Karpas-422 (cell line): ENCODE results near the gene ZNF892. TPM values are rescaled to one million over a fixed set of nuclear protein-coding genes. Genes with fewer than 3 reads are reported as not detected.
"Not testable (repeated sequence)": the region's sequence is repeated elsewhere in the genome, so short reads cannot be mapped to it uniquely, and the experiment has no call there.

Experiments used
- DNase-seq: peaks from one replicate; pipeline ENCODE4 v3.0.0-alpha.2; 2015
- H2AFZ ChIP-seq: fragments of 200-600 bp; sonication (generic); 2 replicates; pipeline ENCODE4 v1.6.1; 2014; ENCODE audit warnings: antibody characterized with exemption, low read length, mixed read lengths
- H3K27ac ChIP-seq: fragments of 200-600 bp; sonication (generic); 2 replicates; pipeline ENCODE4 v1.5.1; 2014; ENCODE audit warnings: mild to moderate bottlenecking, low read length, moderate library complexity
- H3K27me3 ChIP-seq: fragments of 200-600 bp; sonication (generic); 2 replicates; pipeline ENCODE4 v1.6.1; 2014; ENCODE audit warnings: low read length, mixed read lengths
- H3K36me3 ChIP-seq: fragments of 200-600 bp; sonication (generic); 2 replicates; pipeline ENCODE4 v1.6.1; 2014; ENCODE audit warnings: low read length, mixed read lengths; ENCODE audit not compliant: insufficient read depth
- H3K4me1 ChIP-seq: fragments of 200-600 bp; sonication (generic); 2 replicates; pipeline ENCODE4 v1.6.1; 2014; ENCODE audit warnings: mild to moderate bottlenecking, low read length, mixed read lengths
- H3K4me2 ChIP-seq: fragments of 200-600 bp; sonication (generic); 2 replicates; pipeline ENCODE4 v1.6.1; 2014; ENCODE audit warnings: low read length, low read depth, mild to moderate bottlenecking; ENCODE audit not compliant: poor library complexity, severe bottlenecking
- H3K4me3 ChIP-seq: fragments of 200-600 bp; sonication (generic); 2 replicates; pipeline ENCODE4 v1.5.1; 2014; ENCODE audit warnings: mild to moderate bottlenecking, antibody characterized with exemption, low read length, mixed read lengths
- H3K79me2 ChIP-seq: fragments of 200-600 bp; sonication (generic); 2 replicates; pipeline ENCODE4 v1.6.1; 2014; ENCODE audit warnings: mild to moderate bottlenecking, low read length, mixed read lengths
- H3K9ac ChIP-seq: fragments of 200-600 bp; sonication (generic); 2 replicates; pipeline ENCODE4 v1.6.0; 2014; ENCODE audit warnings: low read length
- H3K9me2 ChIP-seq: fragments of 200-600 bp; sonication (generic), shearing (Covaris generic); replicated peaks from 2 replicates; pipeline ENCODE4 v1.6.0; 2014; ENCODE audit warnings: mild to moderate bottlenecking, low read length, moderate library complexity; ENCODE audit not compliant: insufficient read depth
- H3K9me3 ChIP-seq: fragments of 300-700, 200-600 bp; sonication (generic); 2 replicates; pipeline ENCODE4 v1.6.1; 2014; ENCODE audit warnings: low read length, mixed read lengths
- H4K20me1 ChIP-seq: fragments of 200-600 bp; sonication (generic); 2 replicates; pipeline ENCODE4 v1.6.1; 2014; ENCODE audit warnings: mild to moderate bottlenecking, antibody characterized with exemption, low read length, low read depth; ENCODE audit not compliant: insufficient read depth
- total RNA-seq: library from RNA; depleted of rRNA; stranded (reverse); fragments of >200 nt; shearing (Covaris generic); gene quantifications from 2 replicates; pipeline ENCODE4 v1.2.3, GENCODE V29; 2014; ENCODE audit warnings: low replicate concordance

ZNF892 gene
- total RNA-seq, 1 experiment from 2014 or later = 1.1 TPM

DNA sequence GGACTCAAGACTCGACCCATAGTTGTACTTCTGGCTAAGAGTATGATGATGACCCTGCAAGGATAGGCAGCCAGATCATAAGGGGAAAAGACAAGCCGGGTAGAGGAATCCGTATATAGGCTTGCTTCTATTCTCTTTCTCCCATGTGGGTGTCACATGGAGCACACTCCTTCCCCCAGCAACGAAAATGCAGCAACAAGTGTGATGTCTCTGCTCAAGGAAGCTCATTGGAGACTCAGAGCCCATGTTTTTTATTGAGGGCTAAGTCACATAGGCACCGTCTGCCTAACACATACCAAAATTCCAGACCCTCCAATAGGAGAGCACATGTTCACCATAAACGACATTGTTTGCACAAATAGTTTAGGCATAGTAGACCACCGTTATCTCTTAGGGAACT is 35.4 kb upstream of the ZNF892 start:
- Histone ChIP-seq H3K4me3 (no peak overlapping the region), H3K27me3 (no peaks in the 10 kb centered on the region), H4K20me1 (no peaks in the 10 kb centered on the region), H3K9me3 (no peaks in the 10 kb centered on the region), H3K4me2 (no peak overlapping the region), H2AFZ (no peak overlapping the region), H3K4me1 (no peaks in the 10 kb centered on the region; the same call in 1 of the 2 replicates), H3K79me2 (peaks cover 21% of the 10 kb centered on the region), H3K9ac (no peak overlapping the region), H3K36me3 (no peaks in the 10 kb centered on the region), H3K9me2 (no peaks in the 10 kb centered on the region), H3K27ac (no peak overlapping the region)
- no peak for DNase-seq

DNA sequence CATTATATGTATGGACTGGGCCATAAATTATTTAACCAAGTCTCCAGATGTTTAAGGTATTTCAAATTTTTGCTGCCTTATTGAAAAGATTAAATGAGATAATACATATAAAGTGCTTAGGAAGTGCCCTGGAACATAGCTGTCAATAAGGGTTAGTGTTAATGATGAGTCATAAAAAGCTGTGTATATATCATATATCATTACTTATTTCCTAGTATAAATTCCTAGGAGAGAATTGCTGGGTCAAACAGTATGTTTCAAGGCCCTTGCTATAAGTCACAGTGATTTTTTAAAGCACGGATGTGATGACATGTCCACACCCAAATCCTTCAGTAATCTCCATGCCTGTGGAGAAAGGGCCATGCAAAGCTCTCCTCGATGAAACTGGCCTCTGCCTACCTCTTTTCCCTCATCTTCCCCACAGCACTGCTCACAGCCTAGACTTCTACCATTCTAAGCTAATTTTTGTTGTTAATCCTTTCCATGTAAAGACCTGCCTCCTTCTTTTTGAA is 33.2 kb upstream of the ZNF892 start:
- Histone ChIP-seq H3K27ac (no peak overlapping the region), H3K9ac (no peak overlapping the region), H3K4me1 (no peaks in the 10 kb centered on the region), H3K36me3 (no peaks in the 10 kb centered on the region; the same call in 1 of the 2 replicates), H3K27me3 (no peaks in the 10 kb centered on the region), H2AFZ (no peak overlapping the region), H3K4me3 (no peak overlapping the region), H3K9me2 (no peaks in the 10 kb centered on the region), H4K20me1 (no peaks in the 10 kb centered on the region), H3K4me2 (no peak overlapping the region), H3K9me3 (no peaks in the 10 kb centered on the region), H3K79me2 (peaks cover 20% of the 10 kb centered on the region)
- no peak for DNase-seq

GRCh38 chr2:95179451-95179850 is 27.9 kb upstream of the ZNF892 start:
- no peaks in the 10 kb centered on the region for H4K20me1 ChIP-seq
- H3K4me2 ChIP-seq = no peak overlapping the region
- no peaks in the 10 kb centered on the region for H3K9me3 ChIP-seq
- peaks cover 7% of the 10 kb centered on the region for H3K79me2 ChIP-seq
- no peaks in the 10 kb centered on the region for H3K27me3 ChIP-seq
- H3K9me2 ChIP-seq = no peaks in the 10 kb centered on the region
- H2AFZ ChIP-seq = no peak overlapping the region
- no peak overlapping the region for H3K27ac ChIP-seq
- DNase-seq = no peak
- no peak overlapping the region for H3K9ac ChIP-seq
- H3K4me3 ChIP-seq = no peak overlapping the region
- H3K36me3 ChIP-seq = peaks cover 28% of the 10 kb centered on the region
- H3K4me1 ChIP-seq = no peaks in the 10 kb centered on the region

DNA sequence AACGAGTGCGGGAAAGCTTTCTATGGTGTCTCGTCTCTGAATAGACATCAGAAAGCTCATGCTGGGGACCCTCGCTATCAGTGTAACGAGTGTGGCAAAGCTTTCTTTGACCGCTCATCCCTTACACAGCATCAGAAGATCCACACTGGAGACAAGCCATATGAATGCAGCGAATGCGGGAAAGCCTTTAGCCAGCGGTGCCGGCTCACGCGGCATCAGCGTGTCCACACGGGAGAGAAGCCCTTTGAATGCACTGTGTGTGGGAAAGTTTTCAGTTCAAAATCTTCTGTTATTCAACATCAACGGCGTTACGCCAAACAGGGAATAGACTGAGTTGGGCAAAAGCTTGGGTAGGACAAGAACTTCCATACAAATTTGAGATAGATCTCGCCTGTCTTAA is 25.5 kb upstream of the ZNF892 start:
- no peaks in the 10 kb centered on the region for H3K9me3 ChIP-seq
- peaks cover 28% of the 10 kb centered on the region for H3K36me3 ChIP-seq

GRCh38 chr2:95185197-95185596 is 22.1 kb upstream of the ZNF892 start:
- H3K27ac ChIP-seq = no peak overlapping the region
- no peak overlapping the region for H3K4me3 ChIP-seq
- H3K36me3 ChIP-seq = peaks cover 25% of the 10 kb centered on the region
- H3K79me2 ChIP-seq = no peaks in the 10 kb centered on the region
- no peak overlapping the region for H3K4me2 ChIP-seq
- H3K27me3 ChIP-seq = no peaks in the 10 kb centered on the region
- no peaks in the 10 kb centered on the region for H3K9me2 ChIP-seq
- no peaks in the 10 kb centered on the region for H3K9me3 ChIP-seq
- DNase-seq = no peak
- H4K20me1 ChIP-seq = no peaks in the 10 kb centered on the region
- no peaks in the 10 kb centered on the region for H3K4me1 ChIP-seq
- no peak overlapping the region for H3K9ac ChIP-seq
- no peak overlapping the region for H2AFZ ChIP-seq

More for the DNA sequence above, 25.5 kb upstream of the ZNF892 start:
- Histone ChIP-seq H3K9ac (no peak overlapping the region), H3K27me3 (no peaks in the 10 kb centered on the region), H3K4me3 (no peak overlapping the region), H3K27ac (no peak overlapping the region), H3K4me1 (no peaks in the 10 kb centered on the region), H3K9me2 (no peaks in the 10 kb centered on the region), H2AFZ (no peak overlapping the region), H3K79me2 (no peaks in the 10 kb centered on the region), H3K4me2 (no peak overlapping the region), H4K20me1 (no peaks in the 10 kb centered on the region)
- DNase-seq = no peak

GRCh38 chr2:95185973-95186372 is 21.3 kb upstream of the ZNF892 start:
- Histone ChIP-seq H2AFZ (no peak overlapping the region), H3K9ac (no peak overlapping the region), H3K27ac (no peak overlapping the region), H3K27me3 (no peaks in the 10 kb centered on the region), H3K36me3 (peaks cover 17% of the 10 kb centered on the region), H3K79me2 (no peaks in the 10 kb centered on the region), H3K4me1 (no peaks in the 10 kb centered on the region), H3K4me2 (no peak overlapping the region), H3K4me3 (no peak overlapping the region), H3K9me3 (no peaks in the 10 kb centered on the region), H3K9me2 (no peaks in the 10 kb centered on the region), H4K20me1 (no peaks in the 10 kb centered on the region)
- no peak for DNase-seq

DNA sequence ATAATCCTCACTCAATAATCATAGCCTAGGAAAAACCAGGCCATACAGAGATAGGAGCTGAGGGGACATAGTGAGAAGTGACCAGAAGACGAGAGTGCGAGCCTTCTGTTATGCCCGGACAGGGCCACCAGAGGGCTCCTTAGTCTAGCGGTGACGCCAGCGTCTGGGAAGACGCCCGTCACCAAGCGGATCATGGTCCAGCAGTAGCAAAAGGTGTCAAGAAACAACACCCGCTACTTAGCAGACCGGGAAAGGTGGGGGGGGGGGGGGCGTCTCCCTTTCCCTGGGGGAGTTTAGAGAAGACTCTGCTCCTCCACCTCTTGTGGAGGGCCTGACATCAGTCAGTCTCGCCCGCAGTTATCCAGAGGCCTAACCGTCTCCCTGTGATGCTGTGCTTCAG is 14.4 kb upstream of the ZNF892 start:
- H3K4me3 ChIP-seq, H4K20me1 ChIP-seq, H3K4me1 ChIP-seq, H3K27ac ChIP-seq, H2AFZ ChIP-seq, H3K36me3 ChIP-seq, H3K9me3 ChIP-seq, H3K27me3 ChIP-seq, H3K79me2 ChIP-seq, H3K4me2 ChIP-seq, H3K9me2 ChIP-seq, H3K9ac ChIP-seq: not testable (repeated sequence)
- peak; percentile 60 for DNase-seq

DNA sequence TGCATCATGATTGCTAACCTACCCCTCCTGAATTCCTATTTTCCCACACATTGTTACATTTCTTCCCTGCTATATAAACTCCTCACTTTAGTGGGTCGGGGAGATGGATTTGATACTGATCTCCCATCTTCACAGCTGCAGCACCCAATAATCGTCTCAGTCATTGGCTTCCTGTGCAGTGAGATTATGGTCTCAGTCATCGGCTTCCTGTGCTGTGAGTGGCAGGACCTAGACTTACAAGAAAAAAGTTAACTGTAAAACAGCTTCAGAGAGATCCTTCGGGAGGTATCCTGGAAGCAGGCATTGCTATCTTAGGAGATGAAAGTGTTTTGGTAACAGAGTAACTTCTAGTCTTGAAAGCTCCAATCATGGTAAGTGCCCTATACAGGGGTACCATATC is 3.4 kb upstream of the ZNF892 start:
- no peak for DNase-seq
- Histone ChIP-seq H3K36me3 (no peaks in the 10 kb centered on the region), H4K20me1 (no peaks in the 10 kb centered on the region)

DNA sequence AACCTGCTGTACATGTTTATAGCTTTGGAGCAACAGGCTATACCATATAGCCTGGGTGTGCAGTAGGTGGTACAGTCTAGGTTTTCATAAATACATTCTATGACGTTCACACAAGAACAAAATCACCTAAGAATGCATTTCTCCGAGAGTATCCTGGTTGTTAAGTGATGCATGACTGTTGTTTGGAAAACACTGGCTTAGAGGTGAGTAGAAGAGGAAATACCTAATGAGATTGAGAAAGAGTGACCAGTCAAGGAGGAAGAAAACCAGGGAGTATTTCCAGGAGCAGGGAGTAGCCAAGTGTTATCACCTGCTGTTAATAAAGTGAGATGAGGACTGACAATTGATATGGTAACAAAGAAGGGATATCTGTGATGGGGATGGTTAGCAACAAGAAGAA is 2.9 kb upstream of the ZNF892 start:
- H3K27ac ChIP-seq = no peak overlapping the region
- H3K9ac ChIP-seq = no peak overlapping the region
- H3K36me3 ChIP-seq = no peaks in the 10 kb centered on the region
- no peaks in the 10 kb centered on the region for H3K27me3 ChIP-seq
- H3K4me2 ChIP-seq = no peak overlapping the region
- peaks cover 14% of the 10 kb centered on the region for H3K4me1 ChIP-seq
- H3K9me2 ChIP-seq = no peaks in the 10 kb centered on the region
- no peak for DNase-seq
- no peak overlapping the region for H3K4me3 ChIP-seq
- H4K20me1 ChIP-seq = no peaks in the 10 kb centered on the region
- no peaks in the 10 kb centered on the region for H3K79me2 ChIP-seq
- H3K9me3 ChIP-seq = no peaks in the 10 kb centered on the region
- H2AFZ ChIP-seq = no peak overlapping the region

More for the DNA sequence above, 3.4 kb upstream of the ZNF892 start:
- H3K79me2 ChIP-seq = no peaks in the 10 kb centered on the region
- H3K27me3 ChIP-seq = no peaks in the 10 kb centered on the region
- H3K9ac ChIP-seq = no peak overlapping the region
- no peaks in the 10 kb centered on the region for H3K9me2 ChIP-seq
- H3K4me3 ChIP-seq = no peak overlapping the region
- no peaks in the 10 kb centered on the region for H3K9me3 ChIP-seq
- peaks cover 14% of the 10 kb centered on the region for H3K4me1 ChIP-seq
- no peak overlapping the region for H3K4me2 ChIP-seq
- H2AFZ ChIP-seq = no peak overlapping the region
- no peak overlapping the region for H3K27ac ChIP-seq
